NCI-H345 (cell line): ENCODE measurements around the gene DGCR8.
A peak's percentile ranks its signal among the peaks of the same experiment; 100 is the strongest.

Experiments used
- DNase-seq: peaks from one replicate; lab custom pipeline; 2025; lab: John Stamatoyannopoulos, UW

The DGCR8 gene

GRCh38 chr22:20124083-20124787 lies 44.2 kb downstream of the DGCR8 start:
- no peak for DNase-seq

- no peak for DNase-seq
Measured at GRCh38 chr22:20125201-20126174, 45.4 kb downstream of the DGCR8 start.

- peak; percentile 48 for DNase-seq
Measured at GRCh38 chr22:20126284-20127029, 46.4 kb downstream of the DGCR8 start.

- no peak for DNase-seq
Measured at GRCh38 chr22:20127318-20127868, 47.4 kb downstream of the DGCR8 start.

- no peak for DNase-seq
Measured at GRCh38 chr22:20127869-20128618, 48.0 kb downstream of the DGCR8 start.

- DNase-seq: no peak
Measured at GRCh38 chr22:20128619-20128901, 48.5 kb downstream of the DGCR8 start.

GRCh38 chr22:20128902-20129746 lies 49.1 kb downstream of the DGCR8 start:
- DNase-seq: no peak

GRCh38 chr22:20129747-20130014 lies 49.6 kb downstream of the DGCR8 start:
- no peak for DNase-seq

GRCh38 chr22:20130319-20130718 lies 50.3 kb downstream of the DGCR8 start:
- DNase-seq: peak; percentile 42

GRCh38 chr22:20130731-20131596 lies 50.9 kb downstream of the DGCR8 start:
- peak; percentile 59 for DNase-seq

- DNase-seq: no peak
Measured at GRCh38 chr22:20131597-20131858, 51.5 kb downstream of the DGCR8 start, which contains the start of gene ZDHHC8. ZDHHC8 (plus strand) TSS chr22:20131804; CDS start chr22:20131948, 144 bp downstream.

- DNase-seq: no peak
Measured at GRCh38 chr22:20131859-20132685, 52.0 kb downstream of the DGCR8 start.

GRCh38 chr22:20132686-20133246 lies 52.7 kb downstream of the DGCR8 start:
- no peak for DNase-seq

- DNase-seq: no peak
Measured at GRCh38 chr22:20133930-20134549, 54.0 kb downstream of the DGCR8 start.

GRCh38 chr22:20135265-20135664 lies 55.2 kb downstream of the DGCR8 start:
- DNase-seq: no peak

GRCh38 chr22:20135806-20136602 lies 56.0 kb downstream of the DGCR8 start:
- no peak for DNase-seq

GRCh38 chr22:20136603-20136873 lies 56.5 kb downstream of the DGCR8 start:
- no peak for DNase-seq

- DNase-seq: no peak
Measured at GRCh38 chr22:20137113-20137512, 57.1 kb downstream of the DGCR8 start.
